ENCODE measurements around the gene SAFB2.

DNA sequence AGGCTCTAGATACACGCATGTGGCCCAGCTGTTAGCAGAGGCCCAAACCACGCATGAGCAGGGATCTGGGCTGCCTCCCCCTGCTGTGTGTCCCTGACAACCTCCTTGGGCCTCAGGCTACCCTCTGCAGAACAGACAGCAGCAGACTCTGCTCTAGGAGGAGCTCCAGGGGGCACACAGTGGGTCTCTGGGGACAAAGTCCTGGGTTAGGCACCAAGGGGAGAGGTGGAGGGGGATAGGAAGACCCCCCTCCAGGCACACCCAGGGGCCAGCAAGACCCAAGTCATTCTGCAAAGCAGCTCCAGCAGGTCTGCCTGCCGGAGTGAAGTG, 62.8 kb downstream of the SAFB2 start:
- TF ChIP-seq POLR2AphosphoS5 (IDR thresholded peaks at IDR 0.05; ENCODE audit: low read depth, low read length), result no peak
- TF ChIP-seq, protein P1, sequence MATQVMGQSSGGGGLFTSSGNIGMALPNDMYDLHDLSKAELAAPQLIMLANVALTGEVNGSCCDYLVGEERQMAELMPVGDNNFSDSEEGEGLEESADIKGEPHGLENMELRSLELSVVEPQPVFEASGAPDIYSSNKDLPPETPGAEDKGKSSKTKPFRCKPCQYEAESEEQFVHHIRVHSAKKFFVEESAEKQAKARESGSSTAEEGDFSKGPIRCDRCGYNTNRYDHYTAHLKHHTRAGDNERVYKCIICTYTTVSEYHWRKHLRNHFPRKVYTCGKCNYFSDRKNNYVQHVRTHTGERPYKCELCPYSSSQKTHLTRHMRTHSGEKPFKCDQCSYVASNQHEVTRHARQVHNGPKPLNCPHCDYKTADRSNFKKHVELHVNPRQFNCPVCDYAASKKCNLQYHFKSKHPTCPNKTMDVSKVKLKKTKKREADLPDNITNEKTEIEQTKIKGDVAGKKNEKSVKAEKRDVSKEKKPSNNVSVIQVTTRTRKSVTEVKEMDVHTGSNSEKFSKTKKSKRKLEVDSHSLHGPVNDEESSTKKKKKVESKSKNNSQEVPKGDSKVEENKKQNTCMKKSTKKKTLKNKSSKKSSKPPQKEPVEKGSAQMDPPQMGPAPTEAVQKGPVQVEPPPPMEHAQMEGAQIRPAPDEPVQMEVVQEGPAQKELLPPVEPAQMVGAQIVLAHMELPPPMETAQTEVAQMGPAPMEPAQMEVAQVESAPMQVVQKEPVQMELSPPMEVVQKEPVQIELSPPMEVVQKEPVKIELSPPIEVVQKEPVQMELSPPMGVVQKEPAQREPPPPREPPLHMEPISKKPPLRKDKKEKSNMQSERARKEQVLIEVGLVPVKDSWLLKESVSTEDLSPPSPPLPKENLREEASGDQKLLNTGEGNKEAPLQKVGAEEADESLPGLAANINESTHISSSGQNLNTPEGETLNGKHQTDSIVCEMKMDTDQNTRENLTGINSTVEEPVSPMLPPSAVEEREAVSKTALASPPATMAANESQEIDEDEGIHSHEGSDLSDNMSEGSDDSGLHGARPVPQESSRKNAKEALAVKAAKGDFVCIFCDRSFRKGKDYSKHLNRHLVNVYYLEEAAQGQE (IDR thresholded peaks at IDR 0.05; ENCODE audit: insufficient read depth in 1 of 2, low read depth in 2 of 2, low read length in 2 of 2), result no peak

Data from PFSK-1 (cell line).